Measurements from ENCODE around the gene NRCAM. TPM values are rescaled to one million over a fixed set of nuclear protein-coding genes. Genes with fewer than 3 reads are reported as not detected.

NRCAM gene
- total RNA-seq, 1 experiment from 2014 or later: 1.1 TPM

DNA sequence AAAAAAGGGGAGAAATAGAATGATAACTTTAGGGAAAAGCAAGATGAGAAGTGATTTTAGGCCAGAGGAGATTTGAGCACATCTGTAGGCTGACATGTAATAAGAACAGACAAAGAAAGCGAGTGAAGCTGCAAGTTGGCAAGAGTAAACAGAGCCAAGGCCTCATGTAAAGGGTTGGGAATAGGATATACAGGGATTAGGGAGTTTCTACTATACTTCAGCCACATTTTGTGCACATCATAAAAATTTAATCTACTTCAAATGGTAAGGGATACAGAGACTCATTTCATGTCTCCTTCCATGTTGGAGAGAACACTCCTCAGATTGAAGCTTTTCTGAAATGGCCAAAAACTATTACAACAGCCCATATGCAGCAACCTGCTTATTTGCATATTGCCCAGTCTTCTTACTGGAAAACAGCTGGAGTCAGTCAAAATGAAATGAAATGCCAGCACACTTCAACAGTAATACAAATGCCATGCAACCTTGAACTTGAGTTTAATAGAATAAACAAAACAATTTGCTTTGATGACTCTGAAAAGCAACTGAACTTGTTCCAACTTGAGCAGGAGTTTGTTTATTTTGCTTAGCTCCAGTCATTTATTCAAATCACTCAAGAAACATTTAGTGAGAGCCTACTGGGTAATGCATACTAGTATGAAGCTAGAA lies 49.9 kb downstream of the NRCAM start:
- Mint-ChIP-seq H3K27me3 (ENCODE audit: insufficient read depth, unreplicated experiment) (no peaks in the 10 kb centered on the region), H3K4me1 (ENCODE audit: insufficient read depth, unreplicated experiment) (peaks cover 14% of the 10 kb centered on the region), H3K27ac (ENCODE audit: low read depth, unreplicated experiment) (no peak overlapping the region), H3K9me3 (ENCODE audit: unreplicated experiment) (no peaks in the 10 kb centered on the region), H3K36me3 (ENCODE audit: insufficient read depth, unreplicated experiment) (no peaks in the 10 kb centered on the region), H3K4me3 (ENCODE audit: unreplicated experiment) (no peak overlapping the region)
- ChIA-PET CTCF (no interaction called here), POLR2A (interaction anchor here (0.5 to 0.8 kb wide), 3 partner anchors 29 to 135 kb away, joined by 3 read pairs; no protein-coding TSS in a partner anchor)
- no TSS peak for BruUV-seq (replicated peaks)
- intact Hi-C loops (cut with micrococcal nuclease): no loop called here
- TF ChIP-seq CTCF (IDR thresholded peaks at IDR 0.05; ENCODE audit: unreplicated experiment): no peak
- DNase-seq (ENCODE audit: unreplicated experiment): peak; percentile 54

DNA sequence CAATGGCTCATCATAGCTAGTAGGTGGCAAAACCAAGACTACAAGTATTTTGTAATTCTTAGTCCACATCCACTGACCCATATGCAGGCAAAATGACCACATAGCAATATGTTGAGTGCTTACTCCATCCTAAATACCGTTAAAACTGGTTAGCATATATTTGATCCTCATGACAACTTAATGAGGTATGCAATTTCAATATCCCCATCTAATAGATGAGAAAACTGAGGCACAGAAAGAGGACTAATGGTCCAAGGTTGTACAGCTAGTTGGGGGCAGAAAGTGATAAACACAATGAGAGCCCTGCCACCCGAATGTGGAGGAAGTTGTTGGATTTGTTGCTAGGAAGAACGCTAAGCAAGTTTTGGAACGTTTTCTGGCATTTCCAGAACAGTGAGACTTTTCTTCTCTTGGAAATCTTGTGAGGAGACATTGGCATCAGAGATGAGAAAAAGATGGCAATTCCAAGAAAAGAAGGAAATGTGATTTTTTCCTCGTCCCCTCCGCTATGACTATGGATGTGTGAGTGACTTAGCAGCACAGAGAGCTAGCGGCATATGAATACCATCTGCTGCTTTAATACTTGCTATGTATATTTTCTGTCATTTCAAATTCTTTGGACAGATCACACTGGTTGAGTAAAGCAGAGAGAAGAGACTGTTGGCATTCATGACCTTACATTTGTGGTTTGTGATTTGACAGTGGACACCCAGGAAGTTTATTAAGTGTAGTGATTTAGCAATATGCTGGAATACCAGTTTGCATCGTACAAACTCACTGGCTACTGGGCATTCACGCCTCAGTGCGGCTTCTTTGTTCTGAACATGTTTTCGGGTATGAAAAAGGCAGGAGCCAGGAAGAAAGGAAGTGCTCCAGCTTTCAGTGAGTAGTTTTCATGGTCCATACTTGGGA lies 51.5 kb downstream of the NRCAM start:
- Mint-ChIP-seq H3K4me3 (ENCODE audit: unreplicated experiment) (no peak overlapping the region), H3K9me3 (ENCODE audit: unreplicated experiment) (no peaks in the 10 kb centered on the region), H3K27me3 (ENCODE audit: insufficient read depth, unreplicated experiment) (no peaks in the 10 kb centered on the region), H3K4me1 (ENCODE audit: insufficient read depth, unreplicated experiment) (peaks cover 14% of the 10 kb centered on the region), H3K27ac (ENCODE audit: low read depth, unreplicated experiment) (no peak overlapping the region), H3K36me3 (ENCODE audit: insufficient read depth, unreplicated experiment) (no peaks in the 10 kb centered on the region)
- intact Hi-C loops (cut with micrococcal nuclease): no loop called here
- TF ChIP-seq CTCF (IDR thresholded peaks at IDR 0.05; ENCODE audit: unreplicated experiment): no peak
- ChIA-PET CTCF (no interaction called here), POLR2A (no interaction called here)
- BruUV-seq (replicated peaks): no TSS peak
- DNase-seq (ENCODE audit: unreplicated experiment): no peak

DNA sequence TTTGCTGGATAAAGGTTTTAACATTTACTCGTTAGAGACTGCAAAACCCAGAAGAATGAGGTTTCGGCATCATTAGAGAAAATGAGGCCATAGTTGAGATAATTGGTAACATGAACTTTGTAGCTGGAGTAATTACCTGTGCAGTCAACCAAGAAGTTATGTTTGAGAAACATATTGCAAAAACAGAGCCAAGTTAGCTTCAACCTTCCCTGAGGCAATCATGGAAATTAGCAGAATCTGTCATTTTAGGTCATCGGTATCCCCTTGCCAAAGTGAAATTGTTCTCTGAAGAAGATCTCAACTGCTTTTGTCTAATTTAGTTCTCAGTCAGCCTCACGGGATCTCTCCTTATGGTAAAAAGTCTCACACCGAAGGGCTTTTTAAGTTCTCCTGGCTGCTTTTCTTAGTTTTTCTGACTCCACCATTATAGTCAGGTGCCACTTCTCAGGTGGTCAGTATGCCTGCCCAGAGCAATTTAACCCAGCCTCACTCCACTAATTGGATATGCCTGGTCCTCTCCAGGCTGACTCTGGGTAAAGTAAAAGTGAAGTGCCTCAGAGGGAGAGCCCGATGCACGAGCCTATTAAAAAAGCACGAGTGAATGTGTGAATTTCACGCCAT lies 52.5 kb downstream of the NRCAM start:
- POLR2A ChIA-PET: no interaction called here
- intact Hi-C loops (cut with micrococcal nuclease): no loop called here
- Mint-ChIP-seq H3K27ac (ENCODE audit: low read depth, unreplicated experiment) (no peak overlapping the region), H3K9me3 (ENCODE audit: unreplicated experiment) (no peaks in the 10 kb centered on the region), H3K4me1 (ENCODE audit: insufficient read depth, unreplicated experiment) (peaks cover 14% of the 10 kb centered on the region), H3K27me3 (ENCODE audit: insufficient read depth, unreplicated experiment) (no peaks in the 10 kb centered on the region), H3K36me3 (ENCODE audit: insufficient read depth, unreplicated experiment) (no peaks in the 10 kb centered on the region), H3K4me3 (ENCODE audit: unreplicated experiment) (no peak overlapping the region)
- TF ChIP-seq CTCF (IDR thresholded peaks at IDR 0.05; ENCODE audit: unreplicated experiment): no peak
- DNase-seq (ENCODE audit: unreplicated experiment): no peak
- CTCF ChIA-PET: no interaction called here
- BruUV-seq (replicated peaks): no TSS peak

DNA sequence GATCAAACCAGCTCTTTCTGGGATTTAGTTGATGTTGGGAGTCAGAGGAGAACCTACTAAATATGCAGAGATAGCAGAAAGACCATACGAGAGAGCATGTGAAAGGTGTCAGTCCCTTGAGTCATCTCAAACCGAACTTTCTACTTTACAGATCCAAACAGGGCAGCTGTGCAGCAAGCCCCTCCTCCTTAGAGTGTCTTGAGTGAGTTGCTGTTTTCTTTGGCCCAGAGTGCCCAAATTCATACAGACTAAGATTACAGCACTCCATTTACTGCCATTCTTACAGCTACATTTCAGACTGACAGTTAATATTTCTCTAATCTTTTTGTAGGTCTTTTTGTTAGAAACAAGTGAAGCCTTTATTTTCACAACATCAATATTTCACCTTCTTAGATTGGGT lies 53.4 kb downstream of the NRCAM start:
- DNase-seq (ENCODE audit: unreplicated experiment): peak; percentile 65
- CTCF ChIA-PET: no interaction called here
- no peak for TF ChIP-seq CTCF (IDR thresholded peaks at IDR 0.05; ENCODE audit: unreplicated experiment)
- Mint-ChIP-seq H3K27me3 (ENCODE audit: insufficient read depth, unreplicated experiment) (no peaks in the 10 kb centered on the region), H3K9me3 (ENCODE audit: unreplicated experiment) (no peaks in the 10 kb centered on the region), H3K36me3 (ENCODE audit: insufficient read depth, unreplicated experiment) (no peaks in the 10 kb centered on the region), H3K4me3 (ENCODE audit: unreplicated experiment) (no peak overlapping the region), H3K4me1 (ENCODE audit: insufficient read depth, unreplicated experiment) (peaks cover 14% of the 10 kb centered on the region), H3K27ac (ENCODE audit: low read depth, unreplicated experiment) (no peak overlapping the region)
- no TSS peak for BruUV-seq (replicated peaks)
- POLR2A ChIA-PET: no interaction called here
- intact Hi-C loops (cut with micrococcal nuclease): no loop called here

Data from MCF 10A (cell line).